HUDEP-2 (cell line): ENCODE data around the gene DBP.

Source experiments
- DNase-seq, 76 experiments: peaks; one replicate each; lab custom pipeline; 2025; ENCODE audit not compliant: unreplicated experiment in 76 of 76; lab: John Stamatoyannopoulos, UW

Gene DBP

GRCh38 chr19:48595171-48595570 lies 42.0 kb downstream of the DBP start:
- DNase-seq: no peak

- DNase-seq: peak in 1 of 76 experiments; percentile 5
These were observed 46.2 kb downstream of the DBP start for GRCh38 chr19:48591021-48591420.

GRCh38 chr19:48588670-48589401 lies 48.3 kb downstream of the DBP start:
- DNase-seq: peak in 74 of 76 experiments; percentile 44 to 97 (median 84)

- DNase-seq: no peak
These were observed 49.8 kb downstream of the DBP start for GRCh38 chr19:48587387-48587786.

- no peak for DNase-seq
These were observed 55.0 kb downstream of the DBP start for GRCh38 chr19:48582168-48582567.
